AG04450 (cell line): ENCODE measurements around the gene SLCO3A1. TPM values are rescaled to one million over a fixed set of nuclear protein-coding genes. Genes with fewer than 3 reads are reported as not detected.

ENCODE experiments used
- CTCF ChIA-PET: fragments of 300-600, 350-600 bp; formaldehyde crosslinking; extraction: SDS; loops from one replicate; lab custom pipeline; 2022; ENCODE audit warnings: antibody characterized with exemption, inconsistent platforms; lab: Charles Lee
- POLR2A ChIA-PET: fragments of 350-600 bp; formaldehyde crosslinking; extraction: SDS; loops from one replicate; lab custom pipeline; 2021; ENCODE audit warnings: antibody characterized with exemption, inconsistent platforms; lab: Yijun Ruan, JAX
- DNase-seq: peaks from one replicate; pipeline ENCODE4 v3.0.0-alpha.2; 2011; ENCODE audit warnings: low read depth, low spot score
- H3K27ac ChIP-seq: one replicate; pipeline ENCODE4 v1.5.1; 2012; ENCODE audit warnings: low read depth, low read length, control low read depth
- H3K27me3 ChIP-seq: one replicate; pipeline ENCODE4 v1.6.0; 2012; ENCODE audit warnings: low read length; ENCODE audit not compliant: control insufficient read depth, insufficient read depth
- H3K4me3 ChIP-seq: 2 replicates; pipeline ENCODE4 v1.5.1; 2011; ENCODE audit warnings: mild to moderate bottlenecking, low read depth, low read length, control low read depth
- H3K9me3 ChIP-seq: 2 replicates; pipeline ENCODE4 v1.5.1; 2012; ENCODE audit warnings: low read length; ENCODE audit not compliant: control insufficient read depth, insufficient read depth
- CTCF ChIP-seq: IDR thresholded peaks from 2 replicates; pipeline ENCODE4 v1.5.1; 2011; ENCODE audit warnings: low read depth, low read length, control low read depth, inconsistent platforms
- polyA plus RNA-seq: library from polyadenylated mRNA; depleted of rRNA; stranded (reverse); fragments of >200 nt; gene quantifications from 2 replicates; pipeline ENCODE4 v1.2.3, GENCODE V29; 2011

SLCO3A1 gene
- polyA plus RNA-seq, 1 experiment, result 7.6 TPM

- Histone ChIP-seq H3K9me3 (no peaks in the 10 kb centered on the region; the same call in 1 of the 2 replicates), H3K4me3 (no peak overlapping the region), H3K27ac (no peak overlapping the region), H3K27me3 (no peaks in the 10 kb centered on the region)
- ChIA-PET CTCF (interaction anchor here (1.3 kb wide), 1 partner anchor 85 kb away, joined by 3 read pairs; no protein-coding TSS in a partner anchor), POLR2A (no interaction called here)
- DNase-seq, result no peak
- TF ChIP-seq CTCF, result no peak
These were observed 83.4 kb downstream of the SLCO3A1 start for GRCh38 chr15:91936927-91937326.

- ChIA-PET CTCF (interaction anchor here (0.8 kb wide), 1 partner anchor 9 kb away, joined by 3 read pairs; no protein-coding TSS in a partner anchor), POLR2A (interaction anchor here (0.9 kb wide), 1 partner anchor 84 kb away, joined by 3 read pairs; the partner anchor contains the start of gene SLCO3A1)
- H3K27me3 ChIP-seq, result no peaks in the 10 kb centered on the region
- no peak overlapping the region for H3K4me3 ChIP-seq
- no peak overlapping the region for H3K27ac ChIP-seq
- TF ChIP-seq CTCF, result no peak
- H3K9me3 ChIP-seq, result no peaks in the 10 kb centered on the region; the same call in 1 of the 2 replicates
- DNase-seq, result no peak
These were observed 84.6 kb downstream of the SLCO3A1 start for GRCh38 chr15:91938136-91938535.

- no peak overlapping the region for H3K27ac ChIP-seq
- no peak for TF ChIP-seq CTCF
- no peak for DNase-seq
- H3K9me3 ChIP-seq, result no peaks in the 10 kb centered on the region; the same call in 1 of the 2 replicates
- CTCF ChIA-PET, result interaction anchor here (0.7 to 1.5 kb wide), 2 partner anchors 46 to 87 kb away, joined by 3 to 4 read pairs; no protein-coding TSS in a partner anchor
- POLR2A ChIA-PET, result no interaction called here
- no peak overlapping the region for H3K4me3 ChIP-seq
- H3K27me3 ChIP-seq, result no peaks in the 10 kb centered on the region
These were observed 85.9 kb downstream of the SLCO3A1 start for GRCh38 chr15:91939403-91939831.

DNA sequence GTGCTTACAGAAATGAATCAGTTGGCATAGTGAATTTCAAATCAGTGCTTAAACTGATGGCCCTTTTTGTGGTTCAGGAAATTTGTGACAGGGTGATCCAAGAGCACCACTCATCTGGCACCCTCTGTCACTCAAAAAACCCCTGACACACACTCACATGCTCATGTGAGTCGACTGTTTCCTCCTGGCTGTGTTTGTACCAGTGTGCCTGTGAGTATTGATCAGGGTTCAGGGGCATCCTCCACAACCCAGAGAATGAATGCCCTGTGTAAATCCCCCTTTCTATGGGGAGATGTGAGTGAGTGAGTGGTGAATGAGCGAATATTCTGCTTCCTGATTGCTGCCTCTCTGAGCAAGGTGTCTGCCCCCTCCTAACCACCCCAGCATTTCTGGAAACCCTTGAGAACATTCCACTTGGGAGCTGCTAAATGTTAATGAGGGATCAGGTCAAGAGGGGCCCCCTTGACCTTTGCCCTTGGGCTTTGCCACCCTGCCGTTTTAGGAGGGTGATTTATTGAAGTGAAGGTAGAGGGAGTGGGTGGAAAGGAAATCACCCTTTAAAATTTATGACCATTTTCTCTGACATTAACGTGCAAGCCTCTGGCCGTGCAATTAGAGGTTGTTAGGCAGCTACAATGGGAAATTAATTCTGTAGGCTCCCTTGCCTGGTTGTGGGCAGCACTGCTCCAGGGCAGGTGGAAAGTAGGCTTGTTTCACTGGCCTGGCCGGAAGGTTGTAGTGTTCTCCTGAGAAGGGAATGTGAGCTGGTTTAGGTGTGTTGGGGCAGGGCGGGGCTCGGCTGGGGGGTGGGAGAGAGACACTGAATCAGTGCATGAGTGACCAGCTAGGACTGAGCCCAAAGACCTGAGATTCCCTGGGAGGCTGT is 87.2 kb downstream of the SLCO3A1 start:
- no peak for DNase-seq
- no peak overlapping the region for H3K4me3 ChIP-seq
- TF ChIP-seq CTCF, result no peak
- H3K27me3 ChIP-seq, result no peaks in the 10 kb centered on the region
- ChIA-PET CTCF (interaction anchor here (1.0 to 2.5 kb wide), 7 partner anchors 12 to 235 kb away, joined by 3 to 27 read pairs (median 4); partner anchors contain the start of gene SLCO3A1), POLR2A (interaction anchor here (1.2 kb wide), 1 partner anchor 87 kb away, joined by 3 read pairs; the partner anchor contains the start of gene SLCO3A1)
- H3K27ac ChIP-seq, result no peak overlapping the region
- peaks cover 3% of the 10 kb centered on the region; the same call in 1 of the 2 replicates for H3K9me3 ChIP-seq
